ENCODE results near the gene LTA. TPM values are rescaled to one million over a fixed set of nuclear protein-coding genes. Genes with fewer than 3 reads are reported as not detected.
A peak's percentile ranks its signal among the peaks of the same experiment; 100 is the strongest.

LTA gene
- total RNA-seq (2014; rRNA removed) = not detected in 2 replicates
- polyA plus RNA-seq (2012) = 0.04 TPM

GRCh38 chr6:31572041-31572911, at the start of gene LTA:
LTA (plus strand) TSS chr6:31572289; CDS start chr6:31572743, 454 bp downstream.
- no peak for DNase-seq (ENCODE audit: low read depth)

- no peak for DNase-seq (ENCODE audit: low read depth)
Observed at GRCh38 chr6:31525553-31525931, 46.5 kb upstream of the LTA start.

GRCh38 chr6:31525932-31526591, 46.0 kb upstream of the LTA start:
- peak; percentile 43 for DNase-seq (ENCODE audit: low read depth)

- no peak for DNase-seq (ENCODE audit: low read depth)
Observed at GRCh38 chr6:31528307-31528777, 43.7 kb upstream of the LTA start.

DNA sequence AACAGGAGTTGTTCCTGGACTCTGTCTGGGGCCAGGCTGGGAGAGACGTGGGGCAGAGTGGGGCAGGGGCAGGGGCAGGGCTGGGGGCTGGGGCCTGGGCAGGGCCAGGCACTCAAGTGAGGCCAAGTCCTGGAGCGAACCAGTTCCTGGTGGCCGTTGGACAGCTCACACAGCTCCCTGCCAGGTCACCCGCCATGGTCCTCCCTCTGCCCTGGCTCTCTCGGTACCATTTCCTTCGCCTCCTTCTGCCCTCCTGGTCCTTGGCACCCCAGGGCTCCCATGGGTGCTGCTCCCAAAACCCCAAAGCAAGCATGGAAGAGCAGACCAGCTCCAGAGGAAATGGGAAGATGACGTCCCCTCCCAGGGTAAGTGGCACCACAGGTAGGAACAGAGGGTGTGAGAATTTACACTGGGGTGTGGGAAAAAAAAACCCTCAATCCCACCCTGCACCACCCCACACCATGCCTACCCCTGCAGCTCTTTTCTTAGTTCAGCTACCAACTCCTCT, 43.2 kb upstream of the LTA start, which contains the start of gene MCCD1:
TSS of gene MCCD1 (plus strand) at position 142 of the 508 bp plus-strand sequence. CDS start at position 195, 53 bp downstream.
- DNase-seq (ENCODE audit: low read depth) = no peak

- no peak for DNase-seq (ENCODE audit: low read depth)
Observed at GRCh38 chr6:31529329-31530150, 42.5 kb upstream of the LTA start.

DNA sequence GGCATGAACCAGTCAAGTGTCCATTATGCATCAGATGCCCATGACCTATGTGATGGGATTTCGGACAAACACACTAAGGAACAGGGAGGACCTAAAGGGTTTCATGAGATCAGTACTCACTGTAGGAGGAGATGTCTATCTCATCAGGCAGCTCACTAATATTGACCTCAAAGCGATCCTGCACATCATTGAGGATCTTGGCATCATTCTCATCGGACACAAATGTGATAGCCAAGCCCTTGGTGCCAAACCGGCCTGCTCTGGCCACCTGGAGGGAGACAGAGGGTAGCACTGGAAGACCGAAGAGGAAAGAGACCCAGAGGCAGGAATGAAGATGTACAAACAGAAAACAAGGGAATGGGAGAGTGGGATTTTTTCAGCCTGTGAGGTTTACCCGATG, 41.4 kb upstream of the LTA start:
- DNase-seq (ENCODE audit: low read depth) = no peak

GRCh38 chr6:31531162-31531561, 40.9 kb upstream of the LTA start:
- DNase-seq (ENCODE audit: low read depth) = no peak

- no peak for DNase-seq (ENCODE audit: low read depth)
Observed at GRCh38 chr6:31531771-31532643, 40.1 kb upstream of the LTA start.

DNA sequence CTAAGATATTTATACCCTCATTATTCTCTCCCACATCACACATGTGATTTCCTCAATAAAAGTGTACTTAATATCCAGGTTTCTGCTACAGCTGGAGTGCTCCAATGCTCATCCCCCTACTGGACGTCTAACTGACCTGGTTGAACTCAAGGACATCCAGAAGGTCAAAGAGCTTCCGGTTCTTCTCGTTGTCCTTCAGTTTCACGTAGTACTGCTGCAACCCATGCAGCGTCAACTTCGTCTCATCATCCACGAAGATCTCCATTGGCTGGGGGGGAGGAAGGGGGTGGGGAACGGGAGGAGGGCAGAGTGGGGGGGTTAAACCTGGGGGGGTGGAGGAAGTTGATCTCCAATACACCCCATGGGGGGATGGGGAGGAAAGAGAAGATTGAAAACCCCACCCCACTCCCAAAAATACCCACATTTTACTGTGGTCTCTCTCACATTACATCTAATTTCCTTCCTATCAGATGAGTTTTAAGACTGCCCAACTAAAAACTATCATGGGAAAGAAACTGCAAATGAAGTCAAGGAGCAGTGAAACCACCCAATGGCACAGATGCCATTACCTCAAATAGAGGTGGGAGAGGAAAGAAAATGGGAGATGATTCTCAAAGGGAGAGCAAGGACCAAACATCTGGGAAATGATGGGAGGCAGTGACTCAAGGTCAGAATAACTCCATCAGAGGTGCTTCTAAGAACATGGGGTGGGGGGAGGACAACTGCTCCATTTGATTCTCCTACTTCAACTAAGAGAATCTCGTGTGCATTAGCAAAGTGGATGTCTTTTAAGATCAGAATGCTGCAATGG, 39.2 kb upstream of the LTA start:
- no peak for DNase-seq (ENCODE audit: low read depth)

DNA sequence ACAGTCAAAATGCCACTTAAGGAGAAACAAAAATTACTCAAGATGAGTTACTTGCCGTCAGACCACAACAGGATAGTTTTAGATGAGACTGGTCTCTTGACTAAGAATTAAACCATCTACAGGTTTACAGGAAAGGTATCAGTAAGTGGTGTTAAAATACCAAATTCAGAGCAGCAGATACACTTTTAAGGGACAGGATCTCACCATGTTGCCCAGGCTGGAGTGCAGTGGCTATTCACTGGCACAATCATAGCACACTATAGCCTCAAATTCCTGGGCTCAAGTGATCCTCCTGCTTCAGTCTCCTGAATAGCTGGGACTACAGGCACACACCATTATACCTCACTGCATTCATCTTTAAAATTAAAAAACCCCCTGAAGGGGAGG, 38.6 kb upstream of the LTA start:
- DNase-seq (ENCODE audit: low read depth) = no peak

GRCh38 chr6:31534011-31534410, 38.1 kb upstream of the LTA start:
- DNase-seq (ENCODE audit: low read depth) = no peak

GRCh38 chr6:31534521-31535040, 37.5 kb upstream of the LTA start:
- DNase-seq (ENCODE audit: low read depth) = no peak

DNA sequence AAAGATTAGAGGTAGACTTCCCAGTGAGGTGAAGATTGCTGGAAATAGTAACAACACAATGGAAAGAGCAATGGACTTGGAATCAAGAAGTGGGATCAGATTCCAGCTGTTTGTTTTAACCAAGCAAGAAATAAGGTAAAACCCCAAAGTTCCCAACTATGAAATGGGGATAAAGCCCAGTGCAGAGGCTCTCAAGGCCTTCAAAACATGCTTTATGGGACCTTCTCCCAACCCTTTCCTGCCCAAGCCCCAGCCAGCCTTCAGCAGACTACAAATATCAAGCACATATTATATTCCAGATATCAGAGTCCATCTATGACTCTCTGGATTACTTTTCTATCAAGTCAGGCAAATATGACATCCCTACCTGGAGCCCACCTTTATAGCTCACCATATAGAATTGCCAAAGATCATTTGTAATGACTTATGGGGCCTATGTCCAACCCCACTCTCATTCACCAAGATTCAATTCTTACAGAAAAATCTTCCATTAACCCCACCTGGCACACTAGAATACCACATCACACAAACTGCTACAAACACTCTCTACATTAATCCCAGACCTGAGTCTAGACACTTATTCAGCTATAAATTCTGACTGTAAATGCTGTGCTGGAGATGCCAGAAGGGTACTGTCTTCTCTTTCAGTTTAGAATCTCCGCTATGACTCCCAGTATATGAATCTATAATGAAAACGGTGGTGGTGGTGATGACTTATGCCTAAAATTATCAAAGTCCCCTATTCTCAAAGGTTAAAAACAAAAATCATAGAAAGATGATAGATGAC, 36.4 kb upstream of the LTA start:
- no peak for DNase-seq (ENCODE audit: low read depth)

DNA sequence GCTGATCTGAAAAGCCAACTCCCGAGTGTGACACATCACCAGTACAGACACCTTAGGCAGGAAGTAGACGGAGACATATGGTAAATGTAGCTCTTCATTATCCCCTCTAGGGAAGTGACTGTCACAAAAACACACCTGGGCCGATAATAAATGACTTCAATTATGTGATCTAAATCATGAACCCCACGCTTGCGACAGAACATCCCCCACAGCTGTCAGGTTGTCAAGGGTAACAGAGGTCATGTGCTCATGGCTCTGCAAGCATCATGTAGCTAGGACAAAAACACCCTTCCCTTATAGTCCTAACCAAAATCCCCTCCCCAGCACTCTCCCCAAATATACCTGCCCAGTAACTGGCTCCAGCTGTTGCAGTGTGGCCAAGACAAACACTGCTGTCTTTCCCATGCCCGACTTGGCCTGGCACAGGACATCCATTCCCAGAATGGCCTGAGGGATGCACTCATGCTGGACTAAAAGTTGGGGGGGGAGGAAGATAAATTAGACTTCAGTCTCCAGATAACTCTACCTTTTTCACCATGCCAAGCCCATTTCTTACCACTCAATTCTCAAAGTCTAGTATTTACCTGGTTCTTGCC, 33.2 kb upstream of the LTA start:
- DNase-seq (ENCODE audit: low read depth) = no peak

DNA sequence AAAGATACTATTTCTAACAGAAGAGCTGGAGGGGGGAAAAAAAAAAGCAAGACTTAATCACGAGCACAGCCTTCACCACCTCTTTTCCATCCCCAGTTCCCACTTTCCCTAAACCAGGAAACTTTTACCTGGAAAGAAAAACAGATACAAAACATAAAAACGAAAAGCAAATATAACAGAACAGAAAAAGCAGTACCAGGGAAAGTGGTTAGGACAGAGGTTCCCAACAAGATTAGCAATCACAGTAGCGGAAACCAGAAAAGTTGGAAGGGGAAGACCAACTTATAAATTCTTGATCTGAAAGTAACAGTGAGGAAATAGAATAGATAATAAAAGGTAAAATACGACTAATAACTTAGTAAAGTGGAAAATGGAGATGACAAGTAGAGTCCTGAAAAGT, 31.4 kb upstream of the LTA start:
- DNase-seq (ENCODE audit: low read depth) = no peak

DNA sequence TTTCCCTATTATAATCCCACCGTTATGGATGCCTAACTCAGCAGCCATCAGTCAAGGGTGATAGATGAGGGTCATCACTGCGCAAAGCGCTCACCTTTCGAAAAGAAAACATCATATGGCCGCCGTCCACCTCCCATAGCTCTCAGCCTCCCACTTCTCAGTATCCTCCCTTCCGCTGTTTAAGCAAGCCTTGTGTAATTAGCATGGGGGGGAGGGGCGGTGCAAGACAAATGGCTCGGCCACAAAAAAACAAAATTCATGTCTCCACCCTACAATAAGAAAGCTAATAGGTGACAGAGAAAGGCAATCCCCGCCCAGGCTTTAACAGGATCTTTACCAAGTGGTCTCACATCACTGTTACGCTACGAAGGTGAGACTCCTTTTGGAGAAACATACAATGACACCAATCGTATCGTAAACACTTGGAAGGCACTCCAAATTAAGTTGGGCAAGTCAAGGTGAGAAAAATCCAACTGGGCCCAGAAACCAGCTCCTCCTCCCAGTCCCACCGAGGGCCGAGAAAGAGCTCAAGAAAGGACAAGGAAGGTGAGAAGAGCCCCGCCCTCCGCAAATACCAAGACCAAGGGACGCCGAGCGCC, 30.9 kb upstream of the LTA start:
- peak; percentile 51 for DNase-seq (ENCODE audit: low read depth)

Measured in LHCN-M2 (cell line).